GM12878 (cell line): Measurements from ENCODE around the gene TFDP1. TPM values are rescaled to one million over a fixed set of nuclear protein-coding genes. Genes with fewer than 3 reads are reported as not detected.

Experiments used
- ATAC-seq: fragments of 200-7000 bp; cut with Tn5 transposase; 3 replicates; pipeline ENCODE4 v1.9.1; 2020; ENCODE audit warnings: mild to moderate bottlenecking, moderate library complexity
- BruUV-seq: library from RNA; stranded (reverse); fragments of 400-500 nt; replicated peaks from 2 replicates; lab custom pipeline; 2021; lab: Mats Ljungman, UMichigan
- CTCF ChIA-PET: fragments of 300-600 bp; sonication (Branson Sonifier 250); formaldehyde crosslinking; extraction: SDS; loops from one replicate; lab custom pipeline; 2021; ENCODE audit warnings: inconsistent platforms; lab: Yijun Ruan, JAX
- POLR2A ChIA-PET: fragments of 350-600 bp; formaldehyde crosslinking; extraction: SDS; loops from one replicate; lab custom pipeline; 2021; ENCODE audit warnings: inconsistent platforms; lab: Charles Lee
- RAD21 ChIA-PET: fragments of 300-600 bp; sonication (Branson Sonifier 250); formaldehyde crosslinking; loops from one replicate; lab custom pipeline; 2023; ENCODE audit warnings: antibody characterized with exemption; ENCODE audit not compliant: unreplicated experiment; lab: Charles Lee
- SMC1A ChIA-PET: fragments of 300-600 bp; sonication (Branson Sonifier 250); formaldehyde crosslinking; loops from one replicate; lab custom pipeline; 2023; ENCODE audit not compliant: unreplicated experiment, uncharacterized antibody; lab: Charles Lee
- DNase-seq: peaks from one replicate; pipeline ENCODE4 v3.0.0-alpha.2; 2011; ENCODE audit warnings: low read depth, low spot score
- FAIRE-seq: peaks from 3 replicates; lab custom pipeline; 2011; peaks lifted over from hg19 to GRCh38; lab: Jason Lieb, UNC
- H2AFZ ChIP-seq: 2 replicates; pipeline ENCODE4 v1.6.0; 2011; ENCODE audit warnings: low read depth, low read length, control low read depth; ENCODE audit not compliant: control insufficient read depth
- H3K27ac ChIP-seq: 2 replicates; pipeline ENCODE4 v1.5.1; 2011; ENCODE audit warnings: control low read depth; ENCODE audit not compliant: control insufficient read depth, insufficient read depth
- H3K27me3 ChIP-seq, 2 experiments: replicated peaks in 1 of 2; 2 replicates each; pipeline versions ENCODE4 v1.6.0 to v1.6.1; 2011; ENCODE audit warnings: low read length in 1 of 2; ENCODE audit not compliant: control insufficient read depth in 2 of 2, insufficient read depth in 2 of 2
- H3K36me3 ChIP-seq, 2 experiments: 2 replicates each; pipeline ENCODE4 v1.5.1; 2011; ENCODE audit warnings: low read length in 1 of 2; ENCODE audit not compliant: control insufficient read depth in 2 of 2, insufficient read depth in 2 of 2
- H3K4me1 ChIP-seq: 2 replicates; pipeline ENCODE4 v1.6.1; 2011; ENCODE audit warnings: mild to moderate bottlenecking, low read length, moderate library complexity, mixed read lengths; ENCODE audit not compliant: control insufficient read depth, insufficient read depth
- H3K4me2 ChIP-seq: 2 replicates; pipeline ENCODE4 v1.6.0; 2011; ENCODE audit warnings: control low read depth; ENCODE audit not compliant: control insufficient read depth, insufficient read depth
- H3K4me3 ChIP-seq: fragments of 200-600 bp; sonication (generic); 2 replicates; pipeline ENCODE4 v1.5.1; 2016
- H3K79me2 ChIP-seq: 2 replicates; pipeline ENCODE4 v1.6.0; 2011; ENCODE audit warnings: low read length; ENCODE audit not compliant: control insufficient read depth, insufficient read depth
- H3K9ac ChIP-seq: 2 replicates; pipeline ENCODE4 v1.8.0; 2011; ENCODE audit warnings: low read length, control low read depth, mixed read lengths; ENCODE audit not compliant: control insufficient read depth, insufficient read depth
- H3K9me3 ChIP-seq: replicated peaks from 3 replicates; pipeline ENCODE4 v1.5.1; 2011; ENCODE audit warnings: mild to moderate bottlenecking, low read length; ENCODE audit not compliant: control insufficient read depth, insufficient read depth
- H4K20me1 ChIP-seq: 2 replicates; pipeline ENCODE4 v1.6.0; 2011; ENCODE audit not compliant: control insufficient read depth, insufficient read depth
- BACH1 ChIP-seq: fragments of 450-650 bp; IDR thresholded peaks from 2 replicates; pipeline ENCODE4 v1.6.1; 2017; ENCODE audit warnings: mild to moderate bottlenecking, borderline replicate concordance
- CBX5 ChIP-seq: sonication (generic); IDR thresholded peaks from 2 replicates; pipeline ENCODE4 v1.6.1; 2016; ENCODE audit warnings: low read depth, moderate library complexity, mild to moderate bottlenecking, inconsistent platforms
- E2F8 ChIP-seq: fragments of 450-650 bp; IDR thresholded peaks from 2 replicates; pipeline ENCODE4 v1.6.1; 2018; ENCODE audit warnings: mild to moderate bottlenecking, low read depth, moderate library complexity; ENCODE audit not compliant: partially characterized antibody
- ETV6 ChIP-seq, 2 experiments: fragments of 450-650 bp in 1 of 2; IDR thresholded peaks in 1 of 2; conservative IDR thresholded peaks in 1 of 2; 2 replicates each; pipeline ENCODE4 v1.6.1; 2014; ENCODE audit warnings: antibody characterized with exemption in 1 of 2, borderline replicate concordance in 1 of 2, low read depth in 1 of 2, mild to moderate bottlenecking in 1 of 2, moderate library complexity in 1 of 2
- FOS ChIP-seq: IDR thresholded peaks from 3 replicates; pipeline ENCODE4 v1.6.1; 2011; ENCODE audit warnings: borderline replicate concordance; ENCODE audit not compliant: insufficient read length; ENCODE audit errors: extremely low read depth
- HCFC1 ChIP-seq: fragments of 150-350 bp; IDR thresholded peaks from 2 replicates; pipeline ENCODE4 v1.6.1; 2014; ENCODE audit warnings: low read length
- MYC ChIP-seq: IDR thresholded peaks from 2 replicates; pipeline ENCODE4 v1.6.1; 2011; ENCODE audit warnings: mild to moderate bottlenecking, low read length, moderate library complexity, inconsistent platforms; ENCODE audit not compliant: insufficient read depth, insufficient replicate concordance, insufficient read length, severe bottlenecking
- RBBP5 ChIP-seq: fragments of 200-600 bp; sonication (generic); conservative IDR thresholded peaks from 2 replicates; pipeline ENCODE4 v1.6.1; 2016
- SREBF1 ChIP-seq: IDR thresholded peaks from 2 replicates; pipeline ENCODE4 v1.6.1; 2012; ENCODE audit warnings: mild to moderate bottlenecking, low read length
- SUPT20H ChIP-seq: IDR thresholded peaks from 2 replicates; pipeline ENCODE4 v1.6.1; 2011; ENCODE audit warnings: low read depth, mild to moderate bottlenecking, low read length, moderate library complexity, borderline replicate concordance; ENCODE audit not compliant: control insufficient read depth
- ZBED1 ChIP-seq: IDR thresholded peaks from 2 replicates; pipeline ENCODE4 v1.6.1; 2016; ENCODE audit warnings: borderline replicate concordance
- ZNF24 ChIP-seq: fragments of 450-650 bp; IDR thresholded peaks from 2 replicates; pipeline ENCODE4 v1.6.1; 2017; ENCODE audit warnings: antibody characterized with exemption, mild to moderate bottlenecking
- WGBS: methylation state at CpG from one replicate; pipeline ENCODE4 v1.1.6; 2016; ENCODE audit warnings: low lambda C conversion rate; ENCODE audit not compliant: insufficient replicate concordance, insufficient coverage; ENCODE audit errors: missing lambda C conversion rate; 5-methylcytosine and 5-hydroxymethylcytosine counted together
- in situ Hi-C: fragments of 300-500 bp; cut with MboI; formaldehyde crosslinking; loops from 9 replicates; pipeline ENCODE4 v1.14.3; 2018; ENCODE audit warnings: mixed read lengths
- intact Hi-C: fragments of 100-400 bp; cut with micrococcal nuclease; formaldehyde crosslinking; loops from one replicate; pipeline ENCODE4 v1.14.2; 2022; ENCODE audit not compliant: unreplicated experiment
- polyA plus RNA-seq, 11 experiments: library from polyadenylated mRNA; depleted of rRNA in 4 of 11; unstranded in 6 of 11; stranded (reverse) in 5 of 11; fragments of >200 nt; fragmentation: Nextera tagmentation in 4 of 11; fragmentation: Illumina TruSeq in 1 of 11; extraction: Ambion mirVana in 4 of 11; extraction: Trizol in 1 of 11; gene quantifications; 1 replicate in 1 of 11; 2 replicates in 10 of 11; pipeline versions ENCODE4 v1.2.1 to v1.2.3, GENCODE V29; 2011 to 2016; ENCODE audit warnings: inconsistent platforms in 2 of 11, missing spikeins in 2 of 11, low read depth in 1 of 11
- total RNA-seq, 4 experiments: library from RNA; depleted of rRNA in 3 of 4; stranded (reverse); fragments of >200 nt in 3 of 4; fragmentation: Illumina TruSeq in 1 of 4; extraction: Trizol in 1 of 4; gene quantifications; 2 replicates each; pipeline versions ENCODE4 v1.2.1 to v1.2.3, GENCODE V29; 2013 to 2021

TFDP1 gene
- total and polyA plus RNA-seq, 10 of the 15 experiments (the other 5 are each of a cell fraction or from before 2014, with no cell fraction given): 37.7 to 254 (median 119) TPM

GRCh38 chr13:113665597-113666328 lies 81.2 kb downstream of the TFDP1 start (continued):
- TF ChIP-seq HCFC1 (no peak), SREBF1 (no peak)

GRCh38 chr13:113666329-113666670 lies 81.7 kb downstream of the TFDP1 start:
- Histone ChIP-seq H3K36me3 (no peaks in the 10 kb centered on the region), H3K27me3 (no peaks in the 10 kb centered on the region), H3K79me2 (no peaks in the 10 kb centered on the region), H3K4me1 (no peaks in the 10 kb centered on the region), H4K20me1 (no peaks in the 10 kb centered on the region), H3K9me3 (no peaks in the 10 kb centered on the region; the same call in 2 of the 3 replicates), H3K27ac (no peak overlapping the region), H3K9ac (no peak overlapping the region), H3K4me3 (no peak overlapping the region), H2AFZ (no peak overlapping the region), H3K4me2 (no peak overlapping the region)
- no peak for FAIRE-seq
- ChIA-PET SMC1A (no interaction called here), RAD21 (no interaction called here), CTCF (no interaction called here), POLR2A (no interaction called here)
- no peak for DNase-seq
- ATAC-seq: no peak
- TF ChIP-seq MYC: no peak
- no peak for TF ChIP-seq ZBED1
- no TSS peak for BruUV-seq
- in situ Hi-C loops (no loop called here), intact Hi-C loops (no loop called here)
- WGBS: 71% methylated on average over 2 of the region's 2 CpGs

GRCh38 chr13:113666951-113667701 lies 82.6 kb downstream of the TFDP1 start, which contains the start of gene GRK1:
Gene GRK1 (plus strand): TSS chr13:113667219. CDS start chr13:113667387, 168 bp downstream.
- no peak within 1 kb of the TSS for H2AFZ ChIP-seq
- H3K4me1 ChIP-seq: no peaks in the 10 kb centered on the region
- ChIA-PET SMC1A (no interaction called here), POLR2A (no interaction called here), RAD21 (no interaction called here), CTCF (no interaction called here)
- H3K4me2 ChIP-seq: no peak within 1 kb of the TSS
- no TSS peak for BruUV-seq
- no peaks in the 10 kb centered on the region for H4K20me1 ChIP-seq
- in situ Hi-C loops (no loop called here), intact Hi-C loops (no loop called here)
- no peak within 1 kb of the TSS for H3K27ac ChIP-seq
- no peaks in the 10 kb centered on the region for H3K36me3 ChIP-seq
- no peak within 1 kb of the TSS for H3K4me3 ChIP-seq
- 65% methylated on average over 32 of the region's 32 CpGs for WGBS
- no peak within 1 kb of the TSS for H3K9ac ChIP-seq
- H3K27me3 ChIP-seq: no peaks in the 10 kb centered on the region
- ATAC-seq: no peak
- DNase-seq: no peak
- H3K9me3 ChIP-seq: no peaks in the 10 kb centered on the region; the same call in 2 of the 3 replicates
- no peak for FAIRE-seq
- no peaks in the 10 kb centered on the region for H3K79me2 ChIP-seq
- TF ChIP-seq SUPT20H (no peak), E2F8 (no peak), CBX5 (no peak), MYC (no peak), ZNF24 (no peak), FOS (no peak), RBBP5 (no peak), ETV6 (conservative IDR thresholded peaks at IDR 0.05 in 1 of 2, IDR thresholded peaks at IDR 0.05 in 1 of 2; ENCODE audit: borderline replicate concordance in 1 of 2, low read depth in 1 of 2) (no peak), BACH1 (no peak)
